GM15510 (cell line): ENCODE measurements around the gene ACOT6.

Experiments
- POLR2A ChIP-seq: IDR thresholded peaks from 3 replicates; pipeline ENCODE4 v1.6.1; 2011; ENCODE audit warnings: borderline replicate concordance; ENCODE audit not compliant: insufficient read length; ENCODE audit errors: extremely low read depth

ACOT6 gene

DNA sequence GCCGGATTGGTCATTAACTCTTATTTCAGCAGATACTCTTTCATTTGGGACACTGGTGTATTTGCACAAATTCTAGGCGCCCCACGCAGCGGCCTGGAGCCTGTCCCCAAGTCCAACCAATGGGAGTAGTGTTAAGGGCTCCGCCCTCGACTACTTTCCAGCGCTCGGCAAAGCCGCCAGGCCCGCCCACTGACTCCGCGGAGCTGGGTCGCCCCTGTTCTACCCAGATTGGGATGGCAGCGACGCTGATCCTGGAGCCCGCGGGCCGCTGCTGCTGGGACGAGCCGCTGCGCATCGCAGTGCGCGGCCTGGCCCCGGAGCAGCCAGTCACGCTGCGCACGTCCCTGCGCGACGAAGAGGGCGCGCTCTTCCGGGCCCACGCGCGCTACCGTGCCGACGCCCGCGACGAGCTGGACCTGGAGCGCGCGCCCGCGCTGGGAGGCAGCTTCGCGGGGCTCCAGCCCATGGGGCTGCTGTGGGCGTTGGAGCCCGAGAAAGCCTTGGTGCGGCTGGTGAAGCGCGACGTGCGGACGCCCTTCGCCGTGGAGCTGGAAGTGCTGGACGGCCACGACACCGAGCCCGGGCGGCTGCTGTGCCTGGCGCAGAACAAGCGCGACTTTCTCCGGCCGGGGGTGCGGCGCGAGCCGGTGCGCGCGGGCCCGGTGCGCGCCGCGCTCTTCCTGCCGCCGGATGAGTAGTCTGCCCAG lies at the start of gene ACOT6:
TSS of gene ACOT6 (plus strand) at position 179 of the 707 bp plus-strand sequence. CDS start at position 234, 55 bp downstream.
- peak; percentile 34 for TF ChIP-seq POLR2A

DNA sequence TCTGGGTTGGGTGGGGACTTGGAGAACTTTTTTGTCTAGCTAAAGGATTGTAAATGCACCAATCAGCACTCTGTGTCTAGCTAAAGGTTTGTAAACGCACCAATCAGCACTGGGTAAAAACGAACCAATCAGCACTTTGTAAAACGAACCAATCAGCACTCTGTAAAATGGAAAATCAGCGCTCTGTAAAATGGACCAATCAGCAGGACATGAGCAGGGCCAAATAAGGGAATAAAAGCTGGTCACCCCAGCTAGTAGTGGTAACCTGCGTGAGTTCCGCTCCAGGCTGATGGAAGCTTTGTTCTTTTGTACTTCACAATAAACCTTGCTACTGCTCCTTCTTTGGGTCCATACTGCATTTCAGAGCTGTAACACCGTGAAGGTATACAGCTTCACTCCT lies 45.0 kb upstream of the ACOT6 start:
- TF ChIP-seq POLR2A, result no peak

- no peak for TF ChIP-seq POLR2A
Measured at GRCh38 chr14:73567951-73568885, 44.1 kb upstream of the ACOT6 start.

GRCh38 chr14:73569185-73569958 lies 42.9 kb upstream of the ACOT6 start, which contains the start of gene ACOT2:
Gene ACOT2, plus strand, starts transcription at chr14:73569213. Its CDS starts 28 bp downstream, at chr14:73569241.
- peak; percentile 46 for TF ChIP-seq POLR2A

- TF ChIP-seq POLR2A, result no peak
Measured at GRCh38 chr14:73576391-73576790, 35.9 kb upstream of the ACOT6 start.

GRCh38 chr14:73588695-73589094 lies 23.6 kb upstream of the ACOT6 start:
- no peak for TF ChIP-seq POLR2A

- TF ChIP-seq POLR2A, result no peak
Measured at GRCh38 chr14:73589116-73589515, 23.2 kb upstream of the ACOT6 start.

DNA sequence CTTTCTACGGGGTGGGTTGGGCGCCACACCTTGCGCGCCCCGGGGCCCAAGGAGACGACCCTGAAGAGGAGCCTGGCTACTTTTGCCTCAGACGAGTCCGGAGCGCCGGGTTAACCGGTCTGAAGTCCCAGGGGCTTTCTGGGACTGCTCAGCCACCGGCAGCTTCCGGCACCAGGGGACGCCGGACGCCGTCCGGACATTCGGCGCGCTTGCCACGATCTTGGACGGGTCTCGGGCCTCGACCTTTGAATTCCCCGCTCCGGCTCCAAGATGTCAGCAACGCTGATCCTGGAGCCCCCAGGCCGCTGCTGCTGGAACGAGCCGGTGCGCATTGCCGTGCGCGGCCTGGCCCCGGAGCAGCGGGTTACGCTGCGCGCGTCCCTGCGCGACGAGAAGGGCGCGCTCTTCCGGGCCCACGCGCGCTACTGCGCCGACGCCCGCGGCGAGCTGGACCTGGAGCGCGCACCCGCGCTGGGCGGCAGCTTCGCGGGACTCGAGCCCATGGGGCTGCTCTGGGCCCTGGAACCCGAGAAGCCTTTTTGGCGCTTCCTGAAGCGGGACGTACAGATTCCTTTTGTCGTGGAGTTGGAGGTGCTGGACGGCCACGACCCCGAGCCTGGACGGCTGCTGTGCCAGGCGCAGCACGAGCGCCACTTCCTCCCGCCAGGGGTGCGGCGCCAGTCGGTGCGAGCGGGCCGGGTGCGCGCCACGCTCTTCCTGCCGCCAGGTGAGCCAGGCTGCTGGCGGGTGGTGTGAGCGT lies 20.4 kb upstream of the ACOT6 start, which contains the start of gene ACOT4:
TSS of gene ACOT4 (plus strand) at position 184 of the 760 bp plus-strand sequence. CDS start at position 271, 87 bp downstream.
- TF ChIP-seq POLR2A, result peak; percentile 36

DNA sequence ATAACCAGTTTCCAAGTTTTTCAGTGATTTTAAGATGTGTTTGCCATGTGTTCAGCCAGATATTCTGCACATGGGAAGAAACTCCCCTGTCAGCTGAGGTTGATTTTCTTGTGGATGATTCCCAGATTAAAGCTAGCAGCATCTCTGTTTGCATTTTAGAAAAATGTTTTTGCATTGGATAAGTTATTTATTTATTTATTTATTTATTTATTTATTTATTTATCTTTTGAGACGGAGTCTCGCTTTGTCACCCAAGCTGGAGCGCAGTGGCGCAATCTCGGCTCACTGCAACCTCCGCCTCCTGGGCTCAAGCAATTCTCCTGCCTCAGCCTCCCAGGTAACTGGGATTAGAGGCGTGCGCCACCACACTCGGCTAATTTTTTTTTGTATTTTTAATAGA lies 17.8 kb upstream of the ACOT6 start:
- TF ChIP-seq POLR2A, result no peak

DNA sequence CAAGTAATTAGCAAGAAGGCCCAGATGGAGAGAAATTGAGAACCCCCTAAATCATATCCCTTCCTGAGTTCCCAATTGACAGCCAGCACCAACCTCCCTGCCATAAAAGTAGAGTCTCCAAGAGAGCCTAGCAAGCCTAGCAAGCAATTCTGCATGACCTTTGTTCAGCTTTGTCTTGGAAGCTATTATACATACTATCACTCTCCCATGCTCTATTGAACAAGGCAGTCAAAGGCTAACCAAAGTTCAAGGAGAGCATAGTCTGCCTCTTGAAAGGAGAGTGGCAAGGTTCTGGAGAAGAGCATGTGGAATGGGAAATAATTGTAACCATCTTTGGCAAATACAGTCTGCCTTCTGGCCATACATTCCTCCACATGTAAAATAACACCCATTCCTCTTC lies 12.8 kb upstream of the ACOT6 start:
- TF ChIP-seq POLR2A, result no peak

DNA sequence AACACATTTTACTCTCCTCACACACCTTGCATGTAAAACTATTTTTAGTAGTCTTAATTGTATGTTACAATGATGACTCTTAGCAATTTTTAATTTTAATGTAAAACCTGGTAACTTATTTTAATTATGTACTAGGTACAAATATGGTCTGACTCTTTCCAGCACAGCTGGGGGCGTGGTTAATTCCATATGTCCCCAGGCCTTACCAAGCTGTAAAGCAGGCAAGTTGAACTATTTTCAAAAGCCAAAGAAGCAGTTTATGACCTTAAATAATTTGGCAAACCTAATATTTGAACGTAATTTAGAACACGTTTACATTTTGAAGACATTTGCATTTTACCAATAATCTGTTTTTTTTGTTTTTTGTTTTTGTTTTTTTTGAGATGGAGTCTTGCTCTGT lies 9.3 kb upstream of the ACOT6 start:
- no peak for TF ChIP-seq POLR2A

- no peak for TF ChIP-seq POLR2A
Measured at GRCh38 chr14:73606271-73606670, 6.0 kb upstream of the ACOT6 start.

- TF ChIP-seq POLR2A, result no peak
Measured at GRCh38 chr14:73607241-73607640, 5.1 kb upstream of the ACOT6 start.

- TF ChIP-seq POLR2A, result no peak
Measured at GRCh38 chr14:73610687-73611086, 1.6 kb upstream of the ACOT6 start.
